ENCODE results near the gene CD109. TPM values are rescaled to one million over a fixed set of nuclear protein-coding genes. Genes with fewer than 3 reads are reported as not detected.

Gene CD109
- total RNA-seq, 1 donor from 2014 or later = 0.69 TPM

GRCh38 chr6:73768558-73768957 is 72.6 kb downstream of the CD109 start:
- Mint-ChIP-seq H3K36me3 (ENCODE audit: low read depth) (no peaks in the 10 kb centered on the region), H3K27ac (no peak overlapping the region), H3K27me3 (no peaks in the 10 kb centered on the region), H3K4me3 (no peak overlapping the region), H3K4me1 (no peaks in the 10 kb centered on the region), H3K9me3 (no peaks in the 10 kb centered on the region)
- DNase-seq (no peak), ATAC-seq (ENCODE audit: low read depth) (no peak)
- TF ChIP-seq CTCF (IDR thresholded peaks at IDR 0.05) = no peak
- CTCF ChIA-PET = no interaction called here
- POLR2A ChIA-PET = no interaction called here
- intact Hi-C loops (cut with micrococcal nuclease) = no loop called here

- H3K4me3 Mint-ChIP-seq = no peak overlapping the region
- CTCF ChIA-PET = no interaction called here
- DNase-seq (no peak), ATAC-seq (ENCODE audit: low read depth) (no peak)
- H3K9me3 Mint-ChIP-seq = no peaks in the 10 kb centered on the region
- POLR2A ChIA-PET = no interaction called here
- TF ChIP-seq CTCF (IDR thresholded peaks at IDR 0.05) = no peak
- no peak overlapping the region for H3K27ac Mint-ChIP-seq
- no peaks in the 10 kb centered on the region for H3K4me1 Mint-ChIP-seq
- no peaks in the 10 kb centered on the region for H3K27me3 Mint-ChIP-seq
- intact Hi-C loops (cut with micrococcal nuclease) = no loop called here
- H3K36me3 Mint-ChIP-seq (ENCODE audit: low read depth) = no peaks in the 10 kb centered on the region
Measured at GRCh38 chr6:73769976-73770375, 74.0 kb downstream of the CD109 start.

GRCh38 chr6:73774311-73774774 is 78.3 kb downstream of the CD109 start:
- Mint-ChIP-seq H3K36me3 (ENCODE audit: low read depth) (no peaks in the 10 kb centered on the region), H3K4me3 (no peak overlapping the region)

GRCh38 chr6:73779943-73780342 is 83.9 kb downstream of the CD109 start:
- no peak for TF ChIP-seq CTCF (IDR thresholded peaks at IDR 0.05)
- no peak overlapping the region for H3K4me3 Mint-ChIP-seq
- ChIA-PET POLR2A (no interaction called here), CTCF (no interaction called here)
- ATAC-seq (ENCODE audit: low read depth) (no peak), DNase-seq (no peak)
- peaks cover 2% of the 10 kb centered on the region for H3K27me3 Mint-ChIP-seq
- intact Hi-C loops (cut with micrococcal nuclease) = no loop called here
- H3K4me1 Mint-ChIP-seq = no peaks in the 10 kb centered on the region
- no peak overlapping the region for H3K27ac Mint-ChIP-seq
- no peaks in the 10 kb centered on the region for H3K9me3 Mint-ChIP-seq
- no peaks in the 10 kb centered on the region for H3K36me3 Mint-ChIP-seq (ENCODE audit: low read depth)

More at GRCh38 chr6:73774311-73774774, 78.3 kb downstream of the CD109 start:
- CTCF ChIA-PET = no interaction called here
- Mint-ChIP-seq H3K4me1 (no peaks in the 10 kb centered on the region), H3K27ac (no peak overlapping the region), H3K9me3 (no peaks in the 10 kb centered on the region), H3K27me3 (peaks cover 2% of the 10 kb centered on the region)
- POLR2A ChIA-PET = no interaction called here
- no peak for DNase-seq
- TF ChIP-seq CTCF (IDR thresholded peaks at IDR 0.05) = no peak
- ATAC-seq (ENCODE audit: low read depth) = peak; percentile 34
- intact Hi-C loops (cut with micrococcal nuclease) = no loop called here

- Mint-ChIP-seq H3K4me3 (no peak overlapping the region), H3K36me3 (ENCODE audit: low read depth) (no peaks in the 10 kb centered on the region), H3K9me3 (no peaks in the 10 kb centered on the region), H3K27me3 (no peaks in the 10 kb centered on the region), H3K4me1 (no peaks in the 10 kb centered on the region), H3K27ac (no peak overlapping the region)
- DNase-seq = no peak
- intact Hi-C loops (cut with micrococcal nuclease) = no loop called here
- no peak for TF ChIP-seq CTCF (IDR thresholded peaks at IDR 0.05)
- CTCF ChIA-PET = no interaction called here
- POLR2A ChIA-PET = no interaction called here
- no peak for ATAC-seq (ENCODE audit: low read depth)
Measured at GRCh38 chr6:73782911-73783310, 86.9 kb downstream of the CD109 start.

All from activated B cell treated with CpG ODN at 0.5 μM for 24 hours (primary cell).